ENCODE results near the gene RNF224. TPM values are rescaled to one million over a fixed set of nuclear protein-coding genes. Genes with fewer than 3 reads are reported as not detected.
A peak's percentile ranks its signal among the peaks of the same experiment; 100 is the strongest.

RNF224 gene
- total and polyA plus RNA-seq, 2 of the 13 experiments (the other 11 are each of a cell fraction or from before 2014, with no cell fraction given): 0.09 TPM; not detected in 1

DNA sequence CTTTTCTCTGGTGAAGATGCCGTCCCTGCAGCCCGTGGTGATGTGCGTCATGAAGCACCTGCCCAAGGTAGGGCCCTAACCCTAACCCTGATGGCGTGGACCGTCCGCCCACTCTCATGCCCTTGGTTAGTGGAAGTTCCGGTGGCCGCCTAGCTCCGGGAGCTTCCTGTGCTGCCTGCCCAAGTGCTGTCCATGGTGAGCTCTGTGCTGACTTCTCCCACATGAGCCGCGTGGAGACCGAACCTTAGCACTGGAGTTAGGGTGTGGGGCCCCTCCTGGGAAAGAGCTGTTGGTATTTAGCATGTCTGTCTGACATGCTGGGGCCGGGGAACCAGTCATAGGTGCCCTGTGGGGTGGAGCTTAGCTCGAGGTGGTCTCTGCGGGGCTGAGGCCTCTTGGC is 29.1 kb downstream of the RNF224 start:
- H2AFZ ChIP-seq (ENCODE audit: low read length): no peak overlapping the region
- WGBS (ENCODE audit: low lambda C conversion rate): 80% methylated on average over 2 of the region's 15 CpGs
- no peaks in the 10 kb centered on the region; a peak in 1 of 5 replicates for H3K27me3 ChIP-seq (ENCODE audit: control insufficient read depth in 1 of 2, insufficient read depth in 2 of 2, low read length in 2 of 2)
- H3K9me3 ChIP-seq (ENCODE audit: low read length): no peaks in the 10 kb centered on the region
- H3K27ac ChIP-seq (ENCODE audit: extremely low read length, insufficient read depth, low read length): no peak overlapping the region
- no TSS peak for BruUV-seq (replicated peaks)
- ATAC-seq (no peak), DNase-seq (ENCODE audit: low spot score) (no peak), FAIRE-seq (no peak)
- peaks cover 18% of the 10 kb centered on the region for H3K79me2 ChIP-seq (ENCODE audit: insufficient read depth, low read length)
- in situ Hi-C loops (cut with HindIII; ENCODE audit: extremely low pct_ligation_motif_present, low pct_unique_long_range_greater_than_20kb) (no loop called here), intact Hi-C loops (cut with micrococcal nuclease; ENCODE audit: unreplicated experiment) (no loop called here)
- no peaks in the 10 kb centered on the region for H4K20me1 ChIP-seq (ENCODE audit: insufficient read depth, low read length)
- POLR2A ChIA-PET: interaction anchor here (1.1 to 14.2 kb wide), 4 partner anchors 14 to 167 kb away, joined by 3 to 317 read pairs (median 28); partner anchors contain the start of genes EXD3, NOXA1, TOR4A and TUBB4B
- H3K4me2 ChIP-seq (ENCODE audit: low read depth, low read length): peak overlapping the region; percentile 91
- H3K4me3 ChIP-seq (replicated peaks in 1 of 3; ENCODE audit: insufficient read depth in 1 of 3, low read depth in 2 of 3, low read length in 3 of 3): peak overlapping the region; percentile 91 to 98 (median 91); a peak in 5 of 6 replicates
- peaks cover 11 to 17% of the 10 kb centered on the region in 2 experiments; a peak in 4 of 5 replicates for H3K36me3 ChIP-seq (replicated peaks in 1 of 2; ENCODE audit: control insufficient read depth in 1 of 2, insufficient read depth in 2 of 2, low read length in 2 of 2)
- peaks cover 42% of the 10 kb centered on the region for H3K4me1 ChIP-seq (ENCODE audit: insufficient read depth, low read length)
- H3K9ac ChIP-seq (ENCODE audit: insufficient read depth, low read depth, low read length): peak overlapping the region; percentile 81
- CTCF ChIA-PET (ENCODE audit: low intra/inter-chr PET ratio, low total read pairs): no interaction called here
- TF ChIP-seq ZNF605 (CRISPR knock-in tag; IDR thresholded peaks at IDR 0.05) (no peak), NCOA5 (CRISPR knock-in tag; IDR thresholded peaks at IDR 0.05) (no peak), ZMAT3 (CRISPR knock-in tag; conservative IDR thresholded peaks at IDR 0.05) (no peak), MIXL1 (CRISPR knock-in tag; IDR thresholded peaks at IDR 0.05) (no peak), EP300 (IDR thresholded peaks at IDR 0.05; ENCODE audit: low read depth in 2 of 2, low read length in 2 of 2) (no peak), EP300 (CRISPR knock-in tag; IDR thresholded peaks at IDR 0.05; ENCODE audit: borderline replicate concordance) (no peak), SMARCE1 (IDR thresholded peaks at IDR 0.05; ENCODE audit: borderline replicate concordance) (no peak), ZNF598 (CRISPR knock-in tag; IDR thresholded peaks at IDR 0.05; ENCODE audit: borderline replicate concordance) (0 out of 2 replicates have a peak, but pooled peaks have one; percentile 57), ZNF747 (CRISPR knock-in tag; IDR thresholded peaks at IDR 0.05; ENCODE audit: borderline replicate concordance) (no peak), ZNF740 (CRISPR knock-in tag; IDR thresholded peaks at IDR 0.05) (no peak), IRF2 (CRISPR knock-in tag; IDR thresholded peaks at IDR 0.05) (no peak), ZNF331 (CRISPR knock-in tag; IDR thresholded peaks at IDR 0.05) (no peak), ZNF800 (CRISPR knock-in tag; IDR thresholded peaks at IDR 0.05) (no peak), ETS1 (CRISPR knock-in tag; IDR thresholded peaks at IDR 0.05) (no peak)
- TF ChIP-seq, protein P1, sequence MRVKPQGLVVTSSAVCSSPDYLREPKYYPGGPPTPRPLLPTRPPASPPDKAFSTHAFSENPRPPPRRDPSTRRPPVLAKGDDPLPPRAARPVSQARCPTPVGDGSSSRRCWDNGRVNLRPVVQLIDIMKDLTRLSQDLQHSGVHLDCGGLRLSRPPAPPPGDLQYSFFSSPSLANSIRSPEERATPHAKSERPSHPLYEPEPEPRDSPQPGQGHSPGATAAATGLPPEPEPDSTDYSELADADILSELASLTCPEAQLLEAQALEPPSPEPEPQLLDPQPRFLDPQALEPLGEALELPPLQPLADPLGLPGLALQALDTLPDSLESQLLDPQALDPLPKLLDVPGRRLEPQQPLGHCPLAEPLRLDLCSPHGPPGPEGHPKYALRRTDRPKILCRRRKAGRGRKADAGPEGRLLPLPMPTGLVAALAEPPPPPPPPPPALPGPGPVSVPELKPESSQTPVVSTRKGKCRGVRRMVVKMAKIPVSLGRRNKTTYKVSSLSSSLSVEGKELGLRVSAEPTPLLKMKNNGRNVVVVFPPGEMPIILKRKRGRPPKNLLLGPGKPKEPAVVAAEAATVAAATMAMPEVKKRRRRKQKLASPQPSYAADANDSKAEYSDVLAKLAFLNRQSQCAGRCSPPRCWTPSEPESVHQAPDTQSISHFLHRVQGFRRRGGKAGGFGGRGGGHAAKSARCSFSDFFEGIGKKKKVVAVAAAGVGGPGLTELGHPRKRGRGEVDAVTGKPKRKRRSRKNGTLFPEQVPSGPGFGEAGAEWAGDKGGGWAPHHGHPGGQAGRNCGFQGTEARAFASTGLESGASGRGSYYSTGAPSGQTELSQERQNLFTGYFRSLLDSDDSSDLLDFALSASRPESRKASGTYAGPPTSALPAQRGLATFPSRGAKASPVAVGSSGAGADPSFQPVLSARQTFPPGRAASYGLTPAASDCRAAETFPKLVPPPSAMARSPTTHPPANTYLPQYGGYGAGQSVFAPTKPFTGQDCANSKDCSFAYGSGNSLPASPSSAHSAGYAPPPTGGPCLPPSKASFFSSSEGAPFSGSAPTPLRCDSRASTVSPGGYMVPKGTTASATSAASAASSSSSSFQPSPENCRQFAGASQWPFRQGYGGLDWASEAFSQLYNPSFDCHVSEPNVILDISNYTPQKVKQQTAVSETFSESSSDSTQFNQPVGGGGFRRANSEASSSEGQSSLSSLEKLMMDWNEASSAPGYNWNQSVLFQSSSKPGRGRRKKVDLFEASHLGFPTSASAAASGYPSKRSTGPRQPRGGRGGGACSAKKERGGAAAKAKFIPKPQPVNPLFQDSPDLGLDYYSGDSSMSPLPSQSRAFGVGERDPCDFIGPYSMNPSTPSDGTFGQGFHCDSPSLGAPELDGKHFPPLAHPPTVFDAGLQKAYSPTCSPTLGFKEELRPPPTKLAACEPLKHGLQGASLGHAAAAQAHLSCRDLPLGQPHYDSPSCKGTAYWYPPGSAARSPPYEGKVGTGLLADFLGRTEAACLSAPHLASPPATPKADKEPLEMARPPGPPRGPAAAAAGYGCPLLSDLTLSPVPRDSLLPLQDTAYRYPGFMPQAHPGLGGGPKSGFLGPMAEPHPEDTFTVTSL (CRISPR knock-in tag; IDR thresholded peaks at IDR 0.05; ENCODE audit: borderline replicate concordance): no peak
